H1 (cell line): Measurements from ENCODE around the gene PET100. TPM values are rescaled to one million over a fixed set of nuclear protein-coding genes. Genes with fewer than 3 reads are reported as not detected.

Experiments used
- EP300 ChIP-seq, 2 experiments: IDR thresholded peaks; 1 replicate in 1 of 2; 2 replicates in 1 of 2; pipeline ENCODE4 v1.6.1; 2011 to 2012; ENCODE audit warnings: low read depth in 2 of 2, low read length in 2 of 2, mild to moderate bottlenecking in 2 of 2, borderline replicate concordance in 1 of 2, inconsistent platforms in 1 of 2, moderate library complexity in 1 of 2
- EZH2 ChIP-seq: fragments of 200-600 bp; sonication (generic); IDR thresholded peaks from 2 replicates; pipeline ENCODE4 v1.7.1; 2012; ENCODE audit warnings: low read depth, mild to moderate bottlenecking, moderate library complexity, low read length, inconsistent platforms; ENCODE audit not compliant: severe bottlenecking
- JUN ChIP-seq: IDR thresholded peaks from 2 replicates; pipeline ENCODE4 v1.6.1; 2011; ENCODE audit warnings: low read depth, mild to moderate bottlenecking, improper control_type of control experiment, low read length
- NANOG ChIP-seq: IDR thresholded peaks from 2 replicates; pipeline ENCODE4 v1.6.1; 2011; ENCODE audit warnings: low read length, low read depth, mild to moderate bottlenecking, inconsistent platforms; ENCODE audit not compliant: insufficient read depth, poor library complexity, severe bottlenecking
- POLR2AphosphoS5 ChIP-seq: IDR thresholded peaks from 2 replicates; pipeline ENCODE4 v1.6.1; 2011; ENCODE audit warnings: low read depth, low read length
- POU5F1 ChIP-seq: IDR thresholded peaks from 2 replicates; pipeline ENCODE4 v1.6.1; 2011; ENCODE audit warnings: low read depth, mild to moderate bottlenecking, low read length, moderate library complexity
- RFX5 ChIP-seq: IDR thresholded peaks from 2 replicates; pipeline ENCODE4 v1.6.1; 2011; ENCODE audit warnings: low read depth, low read length, improper control_type of control experiment, borderline replicate concordance
- SIN3A ChIP-seq, 2 experiments: IDR thresholded peaks in 1 of 2; conservative IDR thresholded peaks in 1 of 2; 2 replicates each; pipeline ENCODE4 v1.6.1; 2011 to 2012; ENCODE audit warnings: low read length in 2 of 2, improper control_type of control experiment in 1 of 2, low read depth in 1 of 2, mild to moderate bottlenecking in 1 of 2
- ZNF274 ChIP-seq: IDR thresholded peaks from 2 replicates; pipeline ENCODE4 v1.7.0; 2012; ENCODE audit warnings: low read length, borderline replicate concordance; ENCODE audit errors: extremely low read depth
- polyA plus RNA-seq, 7 experiments: library from polyadenylated mRNA; depleted of rRNA in 3 of 7; stranded (reverse) in 5 of 7; unstranded in 2 of 7; fragments of >200 nt in 5 of 7; fragments of 200-250 nt in 2 of 7; gene quantifications; 1 replicate in 5 of 7; 2 replicates in 1 of 7; 4 replicates in 1 of 7; pipeline versions ENCODE4 v1.2.1 to v1.2.3, GENCODE V29; 2011 to 2013; ENCODE audit warnings: missing spikeins in 2 of 7, mixed read lengths in 2 of 7
- total RNA-seq: library from RNA; stranded (reverse); fragmentation: NEBNext Ultra II Directional; extraction: Animal tissue kit (Norgen Biotek cat#: 25700); gene quantifications from 2 replicates; pipeline ENCODE4 v1.2.1, GENCODE V29; 2021
- TF ChIP-seq, protein P1 (sequence below): fragments of 300-600 bp; sonication (generic); IDR thresholded peaks from 2 replicates; pipeline ENCODE4 v1.7.1; 2012; ENCODE audit warnings: low read length, moderate library complexity, mild to moderate bottlenecking, inconsistent platforms; ENCODE audit not compliant: insufficient replicate concordance

Gene PET100
- total and polyA plus RNA-seq, 2 of the 8 experiments (the other 6 are each of a cell fraction or from before 2014, with no cell fraction given), result 80.8 to 105 TPM

GRCh38 chr19:7669641-7670040, 40.0 kb downstream of the PET100 start (continued):
- TF ChIP-seq, protein P1, sequence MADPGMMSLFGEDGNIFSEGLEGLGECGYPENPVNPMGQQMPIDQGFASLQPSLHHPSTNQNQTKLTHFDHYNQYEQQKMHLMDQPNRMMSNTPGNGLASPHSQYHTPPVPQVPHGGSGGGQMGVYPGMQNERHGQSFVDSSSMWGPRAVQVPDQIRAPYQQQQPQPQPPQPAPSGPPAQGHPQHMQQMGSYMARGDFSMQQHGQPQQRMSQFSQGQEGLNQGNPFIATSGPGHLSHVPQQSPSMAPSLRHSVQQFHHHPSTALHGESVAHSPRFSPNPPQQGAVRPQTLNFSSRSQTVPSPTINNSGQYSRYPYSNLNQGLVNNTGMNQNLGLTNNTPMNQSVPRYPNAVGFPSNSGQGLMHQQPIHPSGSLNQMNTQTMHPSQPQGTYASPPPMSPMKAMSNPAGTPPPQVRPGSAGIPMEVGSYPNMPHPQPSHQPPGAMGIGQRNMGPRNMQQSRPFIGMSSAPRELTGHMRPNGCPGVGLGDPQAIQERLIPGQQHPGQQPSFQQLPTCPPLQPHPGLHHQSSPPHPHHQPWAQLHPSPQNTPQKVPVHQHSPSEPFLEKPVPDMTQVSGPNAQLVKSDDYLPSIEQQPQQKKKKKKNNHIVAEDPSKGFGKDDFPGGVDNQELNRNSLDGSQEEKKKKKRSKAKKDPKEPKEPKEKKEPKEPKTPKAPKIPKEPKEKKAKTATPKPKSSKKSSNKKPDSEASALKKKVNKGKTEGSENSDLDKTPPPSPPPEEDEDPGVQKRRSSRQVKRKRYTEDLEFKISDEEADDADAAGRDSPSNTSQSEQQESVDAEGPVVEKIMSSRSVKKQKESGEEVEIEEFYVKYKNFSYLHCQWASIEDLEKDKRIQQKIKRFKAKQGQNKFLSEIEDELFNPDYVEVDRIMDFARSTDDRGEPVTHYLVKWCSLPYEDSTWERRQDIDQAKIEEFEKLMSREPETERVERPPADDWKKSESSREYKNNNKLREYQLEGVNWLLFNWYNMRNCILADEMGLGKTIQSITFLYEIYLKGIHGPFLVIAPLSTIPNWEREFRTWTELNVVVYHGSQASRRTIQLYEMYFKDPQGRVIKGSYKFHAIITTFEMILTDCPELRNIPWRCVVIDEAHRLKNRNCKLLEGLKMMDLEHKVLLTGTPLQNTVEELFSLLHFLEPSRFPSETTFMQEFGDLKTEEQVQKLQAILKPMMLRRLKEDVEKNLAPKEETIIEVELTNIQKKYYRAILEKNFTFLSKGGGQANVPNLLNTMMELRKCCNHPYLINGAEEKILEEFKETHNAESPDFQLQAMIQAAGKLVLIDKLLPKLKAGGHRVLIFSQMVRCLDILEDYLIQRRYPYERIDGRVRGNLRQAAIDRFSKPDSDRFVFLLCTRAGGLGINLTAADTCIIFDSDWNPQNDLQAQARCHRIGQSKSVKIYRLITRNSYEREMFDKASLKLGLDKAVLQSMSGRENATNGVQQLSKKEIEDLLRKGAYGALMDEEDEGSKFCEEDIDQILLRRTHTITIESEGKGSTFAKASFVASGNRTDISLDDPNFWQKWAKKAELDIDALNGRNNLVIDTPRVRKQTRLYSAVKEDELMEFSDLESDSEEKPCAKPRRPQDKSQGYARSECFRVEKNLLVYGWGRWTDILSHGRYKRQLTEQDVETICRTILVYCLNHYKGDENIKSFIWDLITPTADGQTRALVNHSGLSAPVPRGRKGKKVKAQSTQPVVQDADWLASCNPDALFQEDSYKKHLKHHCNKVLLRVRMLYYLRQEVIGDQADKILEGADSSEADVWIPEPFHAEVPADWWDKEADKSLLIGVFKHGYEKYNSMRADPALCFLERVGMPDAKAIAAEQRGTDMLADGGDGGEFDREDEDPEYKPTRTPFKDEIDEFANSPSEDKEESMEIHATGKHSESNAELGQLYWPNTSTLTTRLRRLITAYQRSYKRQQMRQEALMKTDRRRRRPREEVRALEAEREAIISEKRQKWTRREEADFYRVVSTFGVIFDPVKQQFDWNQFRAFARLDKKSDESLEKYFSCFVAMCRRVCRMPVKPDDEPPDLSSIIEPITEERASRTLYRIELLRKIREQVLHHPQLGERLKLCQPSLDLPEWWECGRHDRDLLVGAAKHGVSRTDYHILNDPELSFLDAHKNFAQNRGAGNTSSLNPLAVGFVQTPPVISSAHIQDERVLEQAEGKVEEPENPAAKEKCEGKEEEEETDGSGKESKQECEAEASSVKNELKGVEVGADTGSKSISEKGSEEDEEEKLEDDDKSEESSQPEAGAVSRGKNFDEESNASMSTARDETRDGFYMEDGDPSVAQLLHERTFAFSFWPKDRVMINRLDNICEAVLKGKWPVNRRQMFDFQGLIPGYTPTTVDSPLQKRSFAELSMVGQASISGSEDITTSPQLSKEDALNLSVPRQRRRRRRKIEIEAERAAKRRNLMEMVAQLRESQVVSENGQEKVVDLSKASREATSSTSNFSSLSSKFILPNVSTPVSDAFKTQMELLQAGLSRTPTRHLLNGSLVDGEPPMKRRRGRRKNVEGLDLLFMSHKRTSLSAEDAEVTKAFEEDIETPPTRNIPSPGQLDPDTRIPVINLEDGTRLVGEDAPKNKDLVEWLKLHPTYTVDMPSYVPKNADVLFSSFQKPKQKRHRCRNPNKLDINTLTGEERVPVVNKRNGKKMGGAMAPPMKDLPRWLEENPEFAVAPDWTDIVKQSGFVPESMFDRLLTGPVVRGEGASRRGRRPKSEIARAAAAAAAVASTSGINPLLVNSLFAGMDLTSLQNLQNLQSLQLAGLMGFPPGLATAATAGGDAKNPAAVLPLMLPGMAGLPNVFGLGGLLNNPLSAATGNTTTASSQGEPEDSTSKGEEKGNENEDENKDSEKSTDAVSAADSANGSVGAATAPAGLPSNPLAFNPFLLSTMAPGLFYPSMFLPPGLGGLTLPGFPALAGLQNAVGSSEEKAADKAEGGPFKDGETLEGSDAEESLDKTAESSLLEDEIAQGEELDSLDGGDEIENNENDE, result no peak
- TF ChIP-seq NANOG (no peak), EZH2 (no peak), JUN (no peak), POU5F1 (no peak), ZNF274 (no peak), POLR2AphosphoS5 (no peak), EP300 (IDR thresholded peaks at IDR 0.05; ENCODE audit: borderline replicate concordance in 1 of 2, low read depth in 2 of 2, low read length in 2 of 2) (no peak), RFX5 (no peak), SIN3A (conservative IDR thresholded peaks at IDR 0.05 in 1 of 2, IDR thresholded peaks at IDR 0.05 in 1 of 2; ENCODE audit: low read depth in 1 of 2, low read length in 2 of 2) (no peak)
